NCI-H1092 (cell line): Measurements from ENCODE around the gene LPAR4.
"Not testable (repeated sequence)": the region's sequence is repeated elsewhere in the genome, so short reads cannot be mapped to it uniquely, and the experiment has no call there.

Experiments used
- DNase-seq: peaks from one replicate; lab custom pipeline; 2025; lab: John Stamatoyannopoulos, UW

The LPAR4 gene, protein sequence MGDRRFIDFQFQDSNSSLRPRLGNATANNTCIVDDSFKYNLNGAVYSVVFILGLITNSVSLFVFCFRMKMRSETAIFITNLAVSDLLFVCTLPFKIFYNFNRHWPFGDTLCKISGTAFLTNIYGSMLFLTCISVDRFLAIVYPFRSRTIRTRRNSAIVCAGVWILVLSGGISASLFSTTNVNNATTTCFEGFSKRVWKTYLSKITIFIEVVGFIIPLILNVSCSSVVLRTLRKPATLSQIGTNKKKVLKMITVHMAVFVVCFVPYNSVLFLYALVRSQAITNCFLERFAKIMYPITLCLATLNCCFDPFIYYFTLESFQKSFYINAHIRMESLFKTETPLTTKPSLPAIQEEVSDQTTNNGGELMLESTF

GRCh38 chrX:78747489-78747888, at the start of gene LPAR4:
Gene LPAR4 (plus strand): TSS chrX:78747720. CDS start chrX:78754870, 7,150 bp downstream.
- no peak for DNase-seq

- no peak for DNase-seq
Measured at GRCh38 chrX:78706071-78706470, 41.4 kb upstream of the LPAR4 start.

GRCh38 chrX:78708262-78708661, 39.3 kb upstream of the LPAR4 start:
- no peak for DNase-seq

- no peak for DNase-seq
Measured at GRCh38 chrX:78708816-78709215, 38.7 kb upstream of the LPAR4 start.

DNA sequence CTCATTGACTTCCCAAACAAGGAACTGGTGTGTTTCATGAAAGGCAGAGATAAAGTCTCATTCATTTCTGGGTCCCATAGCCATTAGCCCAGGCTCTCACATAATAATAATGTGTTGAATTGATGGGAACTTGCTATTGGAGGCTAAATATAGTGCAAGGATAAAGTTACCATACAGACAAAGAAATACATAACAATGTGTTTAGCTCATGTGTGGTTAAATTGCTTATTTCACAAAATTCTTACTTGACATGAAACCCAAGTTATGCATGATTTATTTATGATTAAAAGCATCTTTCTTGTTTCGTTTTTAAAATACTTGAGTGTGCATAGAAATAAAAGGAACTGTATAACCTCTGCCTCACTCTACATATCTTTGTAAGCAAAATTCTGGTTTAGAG, 37.3 kb upstream of the LPAR4 start:
- no peak for DNase-seq

- no peak for DNase-seq
Measured at GRCh38 chrX:78712336-78712735, 35.2 kb upstream of the LPAR4 start.

DNA sequence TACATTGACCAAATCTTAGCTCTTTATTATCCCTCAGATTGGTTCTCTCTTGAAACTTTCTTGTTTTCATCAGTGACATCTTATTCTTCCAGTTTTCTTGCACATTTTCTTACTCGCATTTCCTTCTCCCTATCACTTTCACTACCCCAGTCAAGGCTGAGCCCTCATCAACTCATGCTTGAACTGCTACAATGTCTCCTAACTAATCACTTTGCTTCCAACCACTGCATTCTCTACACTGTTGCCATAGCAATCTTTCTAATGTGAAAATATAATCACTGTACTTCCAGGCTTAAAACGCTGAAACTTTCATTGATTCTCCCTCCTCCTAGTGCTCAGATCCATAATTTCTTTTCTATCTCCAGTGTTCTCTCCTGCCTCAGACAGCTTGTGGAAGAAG, 22.2 kb upstream of the LPAR4 start:
- DNase-seq = no peak

DNA sequence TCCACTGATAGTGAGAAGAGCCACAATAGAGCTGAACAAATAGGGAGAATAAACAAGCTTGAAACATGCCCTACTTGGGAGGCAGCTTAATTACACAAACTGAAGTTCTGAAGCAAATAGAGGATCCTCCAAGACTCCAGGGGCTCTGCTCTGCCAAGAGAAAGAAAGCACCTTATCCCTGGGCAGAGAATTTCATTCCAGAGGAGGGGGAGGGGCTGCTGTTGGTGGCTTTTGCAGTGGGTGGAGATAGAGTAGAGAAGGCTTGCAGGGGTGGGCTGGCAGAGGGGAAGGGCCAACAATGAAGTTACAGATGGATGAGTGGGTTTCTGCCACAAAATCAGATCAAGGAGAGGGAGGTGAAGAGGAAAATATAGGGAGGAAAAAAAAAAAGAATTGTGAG, 1.0 kb upstream of the LPAR4 start:
- no peak for DNase-seq

DNA sequence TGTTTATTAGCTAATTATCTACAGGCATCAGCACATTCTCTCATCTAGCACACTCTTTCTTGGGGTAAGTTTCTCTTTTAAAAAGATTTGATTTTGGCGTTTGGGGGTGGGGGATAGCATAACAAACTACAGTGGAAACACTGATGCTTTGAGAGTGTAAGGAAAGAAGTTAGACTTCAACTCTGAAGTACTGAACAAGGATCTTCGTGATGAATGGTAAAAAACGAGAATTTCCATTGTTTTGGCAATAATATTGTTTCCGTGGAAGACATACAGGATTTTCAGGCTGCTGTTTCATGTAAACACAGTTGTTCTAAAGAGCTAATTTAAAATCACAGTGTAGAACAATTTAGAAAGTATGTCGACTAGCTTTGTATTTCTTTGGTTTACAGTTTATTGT, 451 bp downstream of the LPAR4 start:
- no peak for DNase-seq

DNA sequence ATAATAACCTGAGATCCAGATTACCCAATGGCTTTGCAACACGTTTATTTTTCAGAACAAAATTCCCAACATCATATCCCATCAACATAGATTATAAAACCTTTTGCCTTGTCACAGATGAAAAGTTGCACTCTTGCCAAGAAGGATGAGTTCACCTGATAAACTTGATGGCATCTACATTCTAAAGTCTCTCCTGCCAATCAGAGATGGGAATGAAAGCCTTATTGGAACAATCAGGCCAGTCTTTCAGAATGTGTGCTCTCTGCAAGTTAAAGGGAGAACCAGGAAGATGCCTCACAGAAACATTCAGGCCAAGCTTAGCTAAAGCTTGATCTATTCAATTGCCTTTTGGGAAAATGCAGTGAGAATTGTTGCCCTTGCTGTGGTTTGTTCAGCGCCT, 1.3 kb downstream of the LPAR4 start:
- no peak for DNase-seq

- DNase-seq = no peak
Measured at GRCh38 chrX:78753571-78753970, 6.1 kb downstream of the LPAR4 start.

- no peak for DNase-seq
Measured at GRCh38 chrX:78754917-78755316, 7.4 kb downstream of the LPAR4 start.

DNA sequence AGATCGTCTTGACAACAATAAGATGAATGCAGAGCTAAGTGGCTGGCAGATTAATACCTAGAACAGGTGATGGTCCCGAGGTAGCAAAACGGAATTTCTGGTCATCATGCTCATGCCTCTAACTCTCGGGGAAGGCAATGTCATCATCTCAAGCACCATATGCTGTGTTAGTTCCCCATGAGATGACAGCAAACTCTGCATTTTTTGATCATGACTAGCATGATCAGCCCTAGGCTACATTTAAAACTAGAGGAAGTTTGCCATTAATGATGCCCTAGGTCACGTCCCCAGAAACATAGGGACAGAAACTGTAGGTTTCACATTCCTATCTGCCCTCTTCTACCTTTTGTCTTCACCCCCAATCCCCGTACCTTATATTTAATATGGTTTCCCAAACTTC, 11.6 kb downstream of the LPAR4 start:
- DNase-seq = no peak

DNA sequence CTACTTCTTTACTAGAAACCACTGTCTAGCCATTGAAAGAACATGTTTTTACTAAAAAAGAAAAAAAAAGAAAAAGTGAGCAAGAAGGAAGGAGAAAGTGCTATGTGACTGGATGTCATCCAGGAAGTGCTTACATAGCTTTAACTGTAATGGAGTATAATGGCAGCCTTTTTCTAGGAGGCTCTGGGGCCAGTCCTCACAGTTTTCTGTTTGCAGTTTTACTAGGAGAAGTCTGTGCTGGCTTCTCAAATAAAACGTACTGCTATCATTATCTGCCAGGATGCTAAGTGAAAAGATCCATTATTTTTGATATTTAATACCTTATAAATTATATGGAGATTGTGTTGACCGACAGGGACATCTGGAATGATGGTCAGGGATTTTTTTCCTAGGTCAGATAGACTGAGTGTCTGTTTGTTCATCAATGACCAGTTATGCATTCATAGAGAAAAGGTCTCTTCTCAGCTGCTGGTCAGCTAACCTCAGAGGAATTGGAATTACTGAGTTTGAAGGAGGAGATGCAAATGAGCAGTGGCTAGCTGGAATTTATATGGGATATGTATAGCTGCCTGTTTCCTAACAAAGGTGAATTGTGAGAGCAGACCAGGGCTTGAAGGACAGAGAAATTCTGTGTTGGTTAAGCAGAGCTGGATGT, 21.7 kb downstream of the LPAR4 start:
- no peak for DNase-seq

- DNase-seq = no peak
Measured at GRCh38 chrX:78769946-78770345, 22.4 kb downstream of the LPAR4 start.

- no peak for DNase-seq
Measured at GRCh38 chrX:78796916-78797315, 49.4 kb downstream of the LPAR4 start.

DNA sequence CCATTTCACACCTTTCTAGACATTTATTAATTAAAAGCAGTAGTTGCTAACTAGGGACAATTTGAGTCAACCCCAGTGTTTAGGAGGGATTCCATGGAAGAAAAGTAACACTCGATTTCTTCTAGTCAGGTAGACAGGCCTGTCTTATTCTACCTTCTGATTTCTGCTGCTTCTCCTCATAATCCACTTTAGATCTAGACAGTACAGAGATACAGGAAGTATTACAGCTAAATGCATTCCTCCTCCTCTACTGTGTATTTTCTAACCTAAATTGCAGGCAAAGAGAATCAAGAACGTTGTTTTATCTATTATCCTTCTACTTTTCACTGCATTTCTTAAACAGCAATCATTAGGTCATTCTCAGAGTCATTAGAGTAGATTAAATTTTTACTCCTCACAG, 52.6 kb downstream of the LPAR4 start:
- no peak for DNase-seq

DNA sequence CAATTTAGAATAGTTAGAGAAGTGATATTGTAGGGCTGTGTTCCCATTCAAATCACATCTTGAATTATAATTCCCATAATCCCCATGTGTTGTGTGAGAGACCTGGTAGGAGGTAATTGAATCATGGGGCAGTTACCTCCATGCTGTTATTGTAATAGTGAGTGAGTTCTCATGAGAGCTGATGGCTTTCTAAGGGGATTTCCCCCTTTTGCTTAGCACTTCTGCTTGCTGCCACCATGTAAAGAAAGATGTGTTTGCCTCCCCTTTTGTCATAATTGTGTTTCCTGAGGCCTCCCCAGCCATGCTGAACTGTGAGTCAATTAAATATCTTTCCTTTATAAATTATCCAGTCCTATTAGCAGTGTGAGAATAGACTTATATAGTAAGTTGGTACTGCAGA, 53.2 kb downstream of the LPAR4 start:
- DNase-seq = no peak

DNA sequence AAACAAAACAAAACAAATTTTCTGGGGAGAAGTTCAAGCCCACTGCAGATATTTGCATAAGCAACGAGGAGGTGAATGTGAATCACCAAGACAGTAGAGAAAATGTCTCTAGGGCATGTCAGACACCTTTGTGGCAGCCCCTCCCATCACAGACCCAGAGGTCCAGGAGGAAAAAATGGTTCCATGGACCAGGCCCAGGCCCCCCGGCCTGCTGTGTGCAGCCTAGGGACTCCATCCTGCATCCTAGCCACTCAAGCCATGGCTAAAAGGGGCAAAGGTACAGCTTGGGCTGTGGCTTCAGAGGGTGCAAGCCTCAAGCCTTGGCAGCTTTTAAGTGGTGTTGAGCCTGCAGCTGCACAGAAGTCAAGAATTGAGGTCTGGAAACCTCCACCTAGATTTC, 54.0 kb downstream of the LPAR4 start:
- no peak for DNase-seq

DNA sequence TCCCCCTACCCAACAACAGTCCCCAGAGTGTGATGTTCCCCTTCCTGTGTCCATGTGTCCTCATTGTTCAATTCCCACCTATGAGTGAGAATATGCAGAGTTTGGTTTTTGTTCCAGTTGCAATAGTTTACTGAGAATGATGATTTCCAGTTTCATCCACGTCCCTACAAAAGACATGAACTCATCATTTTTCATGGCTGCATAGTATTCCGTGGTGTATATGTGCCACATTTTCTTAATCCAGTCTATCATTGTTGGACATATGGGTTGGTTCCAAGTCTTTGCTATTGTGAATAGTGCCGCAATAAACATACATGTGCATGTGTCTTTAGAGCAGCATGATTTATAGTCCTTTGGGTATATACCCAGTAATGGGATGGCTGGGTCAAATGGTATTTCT, 55.0 kb downstream of the LPAR4 start:
- not testable (repeated sequence) for DNase-seq
